WTC11 (cell line): ENCODE measurements around the gene CEP131.

ENCODE experiments used
- ATF1 ChIP-seq: sonication (generic); formaldehyde crosslinking; IDR thresholded peaks from 2 replicates; pipeline ENCODE4 v1.8.1; 2023; ENCODE audit warnings: mild to moderate bottlenecking, moderate library complexity, missing genetic modification reagents
- CBFB ChIP-seq: sonication (generic); formaldehyde crosslinking; IDR thresholded peaks from 2 replicates; pipeline ENCODE4 v1.8.1; 2022; ENCODE audit warnings: mild to moderate bottlenecking, low read depth, missing genetic modification reagents
- MYBL2 ChIP-seq: sonication (generic); formaldehyde crosslinking; IDR thresholded peaks from 2 replicates; pipeline ENCODE4 v1.8.1; 2023; ENCODE audit warnings: mild to moderate bottlenecking, moderate library complexity, missing genetic modification reagents
- NR2C2 ChIP-seq: sonication (generic); formaldehyde crosslinking; IDR thresholded peaks from 2 replicates; pipeline ENCODE4 v1.8.0; 2022; ENCODE audit warnings: mild to moderate bottlenecking, missing genetic modification reagents
- OVOL2 ChIP-seq: fragments of 250-450 bp; sonication (Bioruptor Pico); IDR thresholded peaks from 2 replicates; pipeline ENCODE4 v1.9.0; 2021; ENCODE audit warnings: mild to moderate bottlenecking, borderline replicate concordance
- SP1 ChIP-seq: sonication (generic); formaldehyde crosslinking; conservative IDR thresholded peaks from 2 replicates; pipeline ENCODE4 v1.8.1; 2022; ENCODE audit warnings: missing genetic modification reagents
- TP53 ChIP-seq: sonication (generic); formaldehyde crosslinking; IDR thresholded peaks from 2 replicates; pipeline ENCODE4 v1.8.1; 2023; ENCODE audit warnings: mild to moderate bottlenecking, missing genetic modification reagents
- ZNF232 ChIP-seq: sonication (generic); formaldehyde crosslinking; IDR thresholded peaks from 2 replicates; pipeline ENCODE4 v1.8.0; 2022; ENCODE audit warnings: mild to moderate bottlenecking, missing genetic modification reagents
- TF ChIP-seq, protein P1 (sequence below): fragments of 200-600 bp; IDR thresholded peaks from 2 replicates; pipeline ENCODE4 v1.8.0; 2022; ENCODE audit warnings: antibody characterized with exemption
- TF ChIP-seq, protein P2 (sequence below): sonication (generic); formaldehyde crosslinking; IDR thresholded peaks from 2 replicates; pipeline ENCODE4 v1.8.1; 2023; ENCODE audit warnings: mild to moderate bottlenecking, missing genetic modification reagents
- TF ChIP-seq, protein P3 (sequence below): sonication (generic); formaldehyde crosslinking; IDR thresholded peaks from 2 replicates; pipeline ENCODE4 v1.8.0; 2022; ENCODE audit warnings: mild to moderate bottlenecking, missing genetic modification reagents
- TF ChIP-seq, protein P4 (sequence below): fragments of 250-450 bp; sonication (Bioruptor Pico); IDR thresholded peaks from 2 replicates; pipeline ENCODE4 v2.1.2; 2022; ENCODE audit warnings: mild to moderate bottlenecking, moderate library complexity
- TF ChIP-seq, protein P5 (sequence below): sonication (generic); formaldehyde crosslinking; conservative IDR thresholded peaks from 2 replicates; pipeline ENCODE4 v1.8.1; 2023; ENCODE audit warnings: mild to moderate bottlenecking, low read depth, missing genetic modification reagents, moderate library complexity

DNA sequence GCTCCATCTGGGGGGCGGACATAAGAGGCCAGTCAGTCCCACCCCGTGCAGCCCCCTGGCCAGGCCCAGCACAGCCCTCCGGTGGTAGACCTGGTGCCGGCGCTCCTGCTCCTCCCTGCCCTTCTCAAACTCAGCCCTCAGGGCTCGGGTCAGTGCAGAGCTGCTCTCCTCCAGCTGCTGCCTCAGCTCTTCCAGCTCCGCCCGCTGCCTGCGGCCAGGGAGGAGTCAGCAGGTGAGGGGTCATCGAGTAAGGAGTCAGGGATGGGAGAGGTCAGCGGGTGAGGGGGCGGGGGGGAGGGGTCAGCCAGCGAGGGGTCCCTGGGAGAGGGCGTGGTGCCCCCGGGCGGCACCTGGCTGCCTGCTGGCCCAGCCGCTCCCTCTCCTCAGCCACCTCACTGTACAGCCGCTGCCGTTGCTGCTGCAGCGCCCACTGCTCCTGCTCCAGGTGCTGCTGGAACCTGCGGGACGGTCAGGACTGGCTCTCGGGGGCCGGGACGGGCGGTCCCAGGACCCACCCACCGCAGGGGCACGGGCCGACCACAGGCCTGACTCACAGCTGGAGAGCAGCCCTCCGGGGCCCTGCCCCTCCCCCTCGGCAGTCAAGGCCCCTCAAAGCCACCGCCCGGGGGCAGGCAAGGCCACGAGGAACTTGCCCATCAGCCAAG lies 30.2 kb downstream of the CEP131 start:
- TF ChIP-seq CBFB (CRISPR knock-in tag) (no peak), OVOL2 (no peak), ATF1 (CRISPR knock-in tag) (no peak), SP1 (no peak), NR2C2 (CRISPR knock-in tag) (no peak), TP53 (CRISPR knock-in tag) (no peak), MYBL2 (no peak), ZNF232 (CRISPR knock-in tag) (no peak)
- TF ChIP-seq, protein P1, sequence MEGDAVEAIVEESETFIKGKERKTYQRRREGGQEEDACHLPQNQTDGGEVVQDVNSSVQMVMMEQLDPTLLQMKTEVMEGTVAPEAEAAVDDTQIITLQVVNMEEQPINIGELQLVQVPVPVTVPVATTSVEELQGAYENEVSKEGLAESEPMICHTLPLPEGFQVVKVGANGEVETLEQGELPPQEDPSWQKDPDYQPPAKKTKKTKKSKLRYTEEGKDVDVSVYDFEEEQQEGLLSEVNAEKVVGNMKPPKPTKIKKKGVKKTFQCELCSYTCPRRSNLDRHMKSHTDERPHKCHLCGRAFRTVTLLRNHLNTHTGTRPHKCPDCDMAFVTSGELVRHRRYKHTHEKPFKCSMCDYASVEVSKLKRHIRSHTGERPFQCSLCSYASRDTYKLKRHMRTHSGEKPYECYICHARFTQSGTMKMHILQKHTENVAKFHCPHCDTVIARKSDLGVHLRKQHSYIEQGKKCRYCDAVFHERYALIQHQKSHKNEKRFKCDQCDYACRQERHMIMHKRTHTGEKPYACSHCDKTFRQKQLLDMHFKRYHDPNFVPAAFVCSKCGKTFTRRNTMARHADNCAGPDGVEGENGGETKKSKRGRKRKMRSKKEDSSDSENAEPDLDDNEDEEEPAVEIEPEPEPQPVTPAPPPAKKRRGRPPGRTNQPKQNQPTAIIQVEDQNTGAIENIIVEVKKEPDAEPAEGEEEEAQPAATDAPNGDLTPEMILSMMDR: no peak
- TF ChIP-seq, protein P2, sequence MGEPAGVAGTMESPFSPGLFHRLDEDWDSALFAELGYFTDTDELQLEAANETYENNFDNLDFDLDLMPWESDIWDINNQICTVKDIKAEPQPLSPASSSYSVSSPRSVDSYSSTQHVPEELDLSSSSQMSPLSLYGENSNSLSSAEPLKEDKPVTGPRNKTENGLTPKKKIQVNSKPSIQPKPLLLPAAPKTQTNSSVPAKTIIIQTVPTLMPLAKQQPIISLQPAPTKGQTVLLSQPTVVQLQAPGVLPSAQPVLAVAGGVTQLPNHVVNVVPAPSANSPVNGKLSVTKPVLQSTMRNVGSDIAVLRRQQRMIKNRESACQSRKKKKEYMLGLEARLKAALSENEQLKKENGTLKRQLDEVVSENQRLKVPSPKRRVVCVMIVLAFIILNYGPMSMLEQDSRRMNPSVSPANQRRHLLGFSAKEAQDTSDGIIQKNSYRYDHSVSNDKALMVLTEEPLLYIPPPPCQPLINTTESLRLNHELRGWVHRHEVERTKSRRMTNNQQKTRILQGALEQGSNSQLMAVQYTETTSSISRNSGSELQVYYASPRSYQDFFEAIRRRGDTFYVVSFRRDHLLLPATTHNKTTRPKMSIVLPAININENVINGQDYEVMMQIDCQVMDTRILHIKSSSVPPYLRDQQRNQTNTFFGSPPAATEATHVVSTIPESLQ (CRISPR knock-in tag): no peak
- TF ChIP-seq, protein P3, sequence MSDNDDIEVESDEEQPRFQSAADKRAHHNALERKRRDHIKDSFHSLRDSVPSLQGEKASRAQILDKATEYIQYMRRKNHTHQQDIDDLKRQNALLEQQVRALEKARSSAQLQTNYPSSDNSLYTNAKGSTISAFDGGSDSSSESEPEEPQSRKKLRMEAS (CRISPR knock-in tag): no peak
- TF ChIP-seq, protein P4, sequence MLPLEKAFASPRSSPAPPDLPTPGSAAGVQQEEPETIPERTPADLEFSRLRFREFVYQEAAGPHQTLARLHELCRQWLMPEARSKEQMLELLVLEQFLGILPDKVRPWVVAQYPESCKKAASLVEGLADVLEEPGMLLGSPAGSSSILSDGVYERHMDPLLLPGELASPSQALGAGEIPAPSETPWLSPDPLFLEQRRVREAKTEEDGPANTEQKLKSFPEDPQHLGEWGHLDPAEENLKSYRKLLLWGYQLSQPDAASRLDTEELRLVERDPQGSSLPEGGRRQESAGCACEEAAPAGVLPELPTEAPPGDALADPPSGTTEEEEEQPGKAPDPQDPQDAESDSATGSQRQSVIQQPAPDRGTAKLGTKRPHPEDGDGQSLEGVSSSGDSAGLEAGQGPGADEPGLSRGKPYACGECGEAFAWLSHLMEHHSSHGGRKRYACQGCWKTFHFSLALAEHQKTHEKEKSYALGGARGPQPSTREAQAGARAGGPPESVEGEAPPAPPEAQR (CRISPR knock-in tag): no peak
- TF ChIP-seq, protein P5, sequence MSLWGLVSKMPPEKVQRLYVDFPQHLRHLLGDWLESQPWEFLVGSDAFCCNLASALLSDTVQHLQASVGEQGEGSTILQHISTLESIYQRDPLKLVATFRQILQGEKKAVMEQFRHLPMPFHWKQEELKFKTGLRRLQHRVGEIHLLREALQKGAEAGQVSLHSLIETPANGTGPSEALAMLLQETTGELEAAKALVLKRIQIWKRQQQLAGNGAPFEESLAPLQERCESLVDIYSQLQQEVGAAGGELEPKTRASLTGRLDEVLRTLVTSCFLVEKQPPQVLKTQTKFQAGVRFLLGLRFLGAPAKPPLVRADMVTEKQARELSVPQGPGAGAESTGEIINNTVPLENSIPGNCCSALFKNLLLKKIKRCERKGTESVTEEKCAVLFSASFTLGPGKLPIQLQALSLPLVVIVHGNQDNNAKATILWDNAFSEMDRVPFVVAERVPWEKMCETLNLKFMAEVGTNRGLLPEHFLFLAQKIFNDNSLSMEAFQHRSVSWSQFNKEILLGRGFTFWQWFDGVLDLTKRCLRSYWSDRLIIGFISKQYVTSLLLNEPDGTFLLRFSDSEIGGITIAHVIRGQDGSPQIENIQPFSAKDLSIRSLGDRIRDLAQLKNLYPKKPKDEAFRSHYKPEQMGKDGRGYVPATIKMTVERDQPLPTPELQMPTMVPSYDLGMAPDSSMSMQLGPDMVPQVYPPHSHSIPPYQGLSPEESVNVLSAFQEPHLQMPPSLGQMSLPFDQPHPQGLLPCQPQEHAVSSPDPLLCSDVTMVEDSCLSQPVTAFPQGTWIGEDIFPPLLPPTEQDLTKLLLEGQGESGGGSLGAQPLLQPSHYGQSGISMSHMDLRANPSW (CRISPR knock-in tag): no peak
